Coronary artery (tissue), 2 donors: ENCODE data around the gene CDK19.
"Not testable (repeated sequence)": the region's sequence is repeated elsewhere in the genome, so short reads cannot be mapped to it uniquely, and the experiment has no call there.

Experiments used
- DNase-seq: peaks from one replicate; pipeline ENCODE4 v3.0.0-alpha.2; 2017; ENCODE audit warnings: low spot score
- H3K27ac ChIP-seq, 2 donors: fragments of 200-600 bp; sonication (generic); one replicate each; pipeline ENCODE4 v1.5.1; 2016 to 2019
- H3K4me3 ChIP-seq: fragments of 200-600 bp; sonication (generic); 2 replicates; pipeline ENCODE4 v1.5.1; 2016; ENCODE audit warnings: mild to moderate bottlenecking, moderate library complexity
- TF ChIP-seq, protein P1 (sequence below): fragments of 200-600 bp; sonication (generic); IDR thresholded peaks from one replicate; pipeline ENCODE4 v1.5.1; 2019; ENCODE audit warnings: antibody characterized with exemption

CDK19 gene

DNA sequence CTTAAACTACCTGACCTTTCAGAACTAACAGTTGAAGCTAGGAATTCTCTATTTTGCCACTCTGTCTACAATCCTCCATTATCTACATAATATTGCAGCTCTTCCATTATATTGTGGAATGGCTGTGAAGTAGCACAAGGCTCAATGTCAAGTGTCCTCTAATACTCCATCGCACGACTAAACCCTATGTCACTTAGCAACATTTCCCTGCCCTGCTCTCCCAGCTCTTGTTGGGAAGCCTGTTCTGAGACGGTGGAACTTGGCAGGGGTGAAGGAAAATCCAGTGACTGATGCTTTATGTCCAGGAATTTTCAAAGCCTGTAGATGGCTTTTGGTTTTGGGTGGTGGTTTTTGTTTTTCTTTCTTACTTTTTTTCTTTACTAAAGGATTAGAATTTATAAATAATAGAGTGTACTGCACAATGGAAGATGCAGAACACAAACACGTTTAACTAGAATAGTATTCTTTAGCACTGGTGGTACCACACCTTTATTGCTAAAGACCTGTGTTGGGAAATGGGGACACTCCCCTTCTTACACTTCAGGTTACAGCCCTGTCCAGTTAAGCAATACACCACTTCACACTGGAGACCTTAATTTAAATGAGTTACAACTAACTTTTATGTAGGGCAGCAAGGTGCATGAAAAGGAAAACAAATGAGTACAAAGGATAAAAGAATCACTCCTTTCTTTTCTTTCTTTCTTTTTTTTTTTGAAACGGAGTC, 38.6 kb upstream of the CDK19 start:
- H3K27ac ChIP-seq: no peak overlapping the region
- H3K4me3 ChIP-seq: no peak overlapping the region
- TF ChIP-seq, protein P1, sequence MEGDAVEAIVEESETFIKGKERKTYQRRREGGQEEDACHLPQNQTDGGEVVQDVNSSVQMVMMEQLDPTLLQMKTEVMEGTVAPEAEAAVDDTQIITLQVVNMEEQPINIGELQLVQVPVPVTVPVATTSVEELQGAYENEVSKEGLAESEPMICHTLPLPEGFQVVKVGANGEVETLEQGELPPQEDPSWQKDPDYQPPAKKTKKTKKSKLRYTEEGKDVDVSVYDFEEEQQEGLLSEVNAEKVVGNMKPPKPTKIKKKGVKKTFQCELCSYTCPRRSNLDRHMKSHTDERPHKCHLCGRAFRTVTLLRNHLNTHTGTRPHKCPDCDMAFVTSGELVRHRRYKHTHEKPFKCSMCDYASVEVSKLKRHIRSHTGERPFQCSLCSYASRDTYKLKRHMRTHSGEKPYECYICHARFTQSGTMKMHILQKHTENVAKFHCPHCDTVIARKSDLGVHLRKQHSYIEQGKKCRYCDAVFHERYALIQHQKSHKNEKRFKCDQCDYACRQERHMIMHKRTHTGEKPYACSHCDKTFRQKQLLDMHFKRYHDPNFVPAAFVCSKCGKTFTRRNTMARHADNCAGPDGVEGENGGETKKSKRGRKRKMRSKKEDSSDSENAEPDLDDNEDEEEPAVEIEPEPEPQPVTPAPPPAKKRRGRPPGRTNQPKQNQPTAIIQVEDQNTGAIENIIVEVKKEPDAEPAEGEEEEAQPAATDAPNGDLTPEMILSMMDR: no peak
- DNase-seq: no peak

DNA sequence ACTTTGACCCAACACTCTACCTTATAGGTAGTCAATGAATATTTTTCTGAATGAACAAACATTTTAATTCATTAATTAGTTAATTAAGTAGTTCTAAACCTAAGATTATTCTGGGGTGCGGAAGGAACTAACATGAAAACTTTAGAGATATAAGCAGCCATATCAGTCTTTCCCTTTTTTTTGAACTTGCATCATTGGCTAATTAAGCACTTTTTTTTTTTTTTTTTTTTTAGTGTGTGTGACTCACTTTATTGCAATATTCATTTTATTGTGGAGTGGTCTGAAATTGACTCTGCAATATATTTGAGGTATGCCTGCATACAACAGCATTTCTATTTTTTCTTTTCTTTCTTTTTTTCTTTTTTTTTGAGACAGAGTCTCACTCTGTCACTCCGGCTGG, 37.5 kb upstream of the CDK19 start:
- H3K27ac ChIP-seq: no peak overlapping the region
- no peak overlapping the region for H3K4me3 ChIP-seq
- TF ChIP-seq, protein P1: no peak
- DNase-seq: no peak

DNA sequence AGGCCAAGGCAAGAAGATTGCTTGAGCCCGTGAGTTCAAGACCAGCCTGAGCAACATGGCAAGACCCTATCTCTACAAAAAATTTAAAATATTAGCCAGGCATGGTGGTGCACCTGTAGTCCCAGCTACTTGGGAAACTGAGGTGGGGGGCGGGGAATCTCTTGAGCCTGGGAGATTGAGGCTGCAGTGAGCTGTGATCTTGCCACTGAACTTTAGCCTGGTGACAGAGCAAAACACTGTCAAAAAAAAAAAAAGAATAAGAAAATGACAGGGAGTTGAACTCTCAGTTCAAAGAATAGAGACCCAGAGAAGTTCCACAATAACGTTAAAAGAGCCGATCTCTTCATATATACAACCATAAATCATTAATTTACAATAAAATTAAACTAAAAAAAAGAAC, 34.5 kb upstream of the CDK19 start:
- Histone ChIP-seq H3K4me3 (no peak overlapping the region), H3K27ac (no peak overlapping the region)
- no peak for DNase-seq
- TF ChIP-seq, protein P1: no peak

DNA sequence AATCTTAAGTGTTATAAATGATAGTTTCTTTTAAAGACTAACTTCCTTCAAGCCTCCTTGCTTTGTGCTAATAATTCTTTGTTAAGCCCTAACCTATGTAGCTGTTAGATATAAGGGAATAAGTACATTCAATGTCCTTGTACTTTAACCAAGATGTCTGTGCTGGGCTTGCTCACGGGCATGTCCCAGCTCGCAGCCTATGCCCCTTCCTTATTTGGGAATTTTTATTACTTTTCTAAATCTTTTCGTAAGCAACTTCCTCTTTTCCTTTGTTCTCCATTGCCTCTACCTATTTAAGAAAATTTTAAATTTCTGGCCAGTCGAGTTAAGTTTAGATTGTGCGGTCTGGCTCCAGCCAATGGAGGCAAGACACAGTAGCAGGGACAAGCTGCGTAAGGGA, 26.0 kb upstream of the CDK19 start:
- TF ChIP-seq, protein P1: no peak
- Histone ChIP-seq H3K4me3 (no peak overlapping the region), H3K27ac (no peak overlapping the region)
- DNase-seq: no peak

DNA sequence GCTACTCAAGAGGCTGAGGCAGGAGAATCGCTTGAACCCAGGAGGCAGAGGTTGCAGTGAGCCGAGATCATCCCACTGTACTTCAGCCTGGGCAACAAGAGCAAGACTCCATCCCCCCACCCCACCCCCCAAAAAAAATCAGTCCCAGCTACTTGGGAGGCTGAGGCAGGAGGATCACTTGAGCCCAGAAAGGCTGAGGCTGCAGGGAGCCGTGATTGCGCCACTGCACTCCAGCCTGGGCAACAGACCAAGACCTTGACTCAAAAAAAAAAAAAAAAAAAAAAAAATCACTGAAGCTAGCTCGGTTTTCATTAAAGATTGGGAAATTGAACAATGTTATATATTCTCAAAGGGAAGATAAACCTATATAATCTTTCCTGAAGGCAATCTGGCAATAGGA, 20.5 kb upstream of the CDK19 start:
- not testable (repeated sequence) for DNase-seq, H3K4me3 ChIP-seq

DNA sequence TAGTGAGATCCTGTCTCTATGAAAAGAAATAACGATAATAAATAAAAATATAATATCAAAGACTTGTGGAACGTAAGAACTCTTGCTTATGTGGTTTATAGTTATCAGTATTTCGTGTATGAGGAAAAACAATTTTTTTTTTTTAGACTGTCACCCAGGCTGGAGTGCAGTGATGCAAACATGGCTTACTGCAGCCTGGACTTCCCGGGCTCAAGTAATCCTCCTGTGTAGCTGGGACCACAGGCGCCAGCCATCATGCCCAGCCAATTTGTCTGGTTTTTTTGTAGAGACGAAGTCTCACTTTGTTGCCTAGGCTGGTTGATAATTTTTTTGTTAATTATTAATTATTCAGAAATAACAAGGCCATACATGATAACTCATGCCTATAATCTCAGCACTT, 18.6 kb upstream of the CDK19 start:
- TF ChIP-seq, protein P1: no peak
- DNase-seq: no peak
- Histone ChIP-seq H3K4me3 (no peak overlapping the region), H3K27ac (no peak overlapping the region)

More for the DNA sequence above, 20.5 kb upstream of the CDK19 start:
- not testable (repeated sequence) for H3K27ac ChIP-seq

DNA sequence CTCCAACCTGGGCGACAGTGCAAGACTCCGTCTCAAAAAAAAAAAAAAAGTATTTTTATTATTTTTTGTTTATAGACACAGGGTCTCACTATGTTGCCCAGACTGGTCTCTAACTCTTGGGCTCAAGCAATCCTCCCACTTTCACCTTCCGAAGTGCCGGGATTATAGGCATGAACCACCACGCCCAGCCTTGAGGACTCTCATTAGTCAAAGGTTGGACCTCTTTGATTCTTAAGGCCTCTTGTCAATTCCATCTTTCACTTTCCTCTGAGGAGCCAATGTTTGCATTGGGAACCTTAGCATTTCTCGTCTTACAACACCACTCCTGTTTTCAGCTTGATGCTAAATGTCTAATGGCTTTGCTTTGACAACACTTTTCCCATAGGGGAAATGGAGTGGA, 16.1 kb upstream of the CDK19 start:
- no peak for DNase-seq
- TF ChIP-seq, protein P1: no peak
- Histone ChIP-seq H3K4me3 (no peak overlapping the region), H3K27ac (no peak overlapping the region)
